Gastrocnemius medialis (tissue), 4 donors: ENCODE data around the gene SEC62.

Experiments used
- CTCF ChIP-seq, 5 experiments: fragments of 450-650 bp in 3 of 5; fragments of 200-600 bp in 2 of 5; sonication (generic) in 2 of 5; IDR thresholded peaks in 4 of 5; conservative IDR thresholded peaks in 1 of 5; 1 replicate in 4 of 5; 2 replicates in 1 of 5; pipeline ENCODE4 v1.5.1; 2016 to 2019; ENCODE audit warnings: antibody characterized with exemption in 5 of 5, mild to moderate bottlenecking in 3 of 5, moderate library complexity in 3 of 5
- POLR2A ChIP-seq, 2 donors: fragments of 450-650 bp; IDR thresholded peaks; one replicate each; pipeline ENCODE4 v1.6.1; 2017; ENCODE audit warnings: antibody characterized with exemption in 2 of 2, mild to moderate bottlenecking in 2 of 2, moderate library complexity in 2 of 2

- TF ChIP-seq CTCF (IDR thresholded peaks at IDR 0.05 in 4 of 5, conservative IDR thresholded peaks at IDR 0.05 in 1 of 5) (no peak), POLR2A (IDR thresholded peaks at IDR 0.05) (no peak)
These were observed 26.9 kb upstream of the SEC62 start for GRCh38 chr3:169939751-169940150.
